ENCODE data around the gene CRTC1.

DNA sequence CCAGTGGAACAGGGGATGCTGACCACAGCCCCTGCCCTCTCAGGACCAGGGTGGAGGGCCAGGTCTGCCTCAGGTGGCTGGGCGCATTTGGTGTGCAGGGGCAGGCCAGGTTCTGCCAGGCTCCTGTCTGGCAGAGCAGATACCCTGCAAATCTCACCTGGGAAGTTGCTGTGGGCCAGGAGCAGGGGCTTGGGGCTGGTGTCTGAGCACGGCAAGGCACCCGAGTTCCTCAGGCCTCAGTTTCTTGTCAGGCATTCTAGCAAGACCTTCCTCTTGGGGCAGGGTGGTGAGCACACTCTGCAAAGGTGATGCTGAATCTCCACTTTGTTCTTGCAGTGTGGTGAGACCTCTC, 1.1 kb downstream of the CRTC1 start:
- TF ChIP-seq, protein P1, sequence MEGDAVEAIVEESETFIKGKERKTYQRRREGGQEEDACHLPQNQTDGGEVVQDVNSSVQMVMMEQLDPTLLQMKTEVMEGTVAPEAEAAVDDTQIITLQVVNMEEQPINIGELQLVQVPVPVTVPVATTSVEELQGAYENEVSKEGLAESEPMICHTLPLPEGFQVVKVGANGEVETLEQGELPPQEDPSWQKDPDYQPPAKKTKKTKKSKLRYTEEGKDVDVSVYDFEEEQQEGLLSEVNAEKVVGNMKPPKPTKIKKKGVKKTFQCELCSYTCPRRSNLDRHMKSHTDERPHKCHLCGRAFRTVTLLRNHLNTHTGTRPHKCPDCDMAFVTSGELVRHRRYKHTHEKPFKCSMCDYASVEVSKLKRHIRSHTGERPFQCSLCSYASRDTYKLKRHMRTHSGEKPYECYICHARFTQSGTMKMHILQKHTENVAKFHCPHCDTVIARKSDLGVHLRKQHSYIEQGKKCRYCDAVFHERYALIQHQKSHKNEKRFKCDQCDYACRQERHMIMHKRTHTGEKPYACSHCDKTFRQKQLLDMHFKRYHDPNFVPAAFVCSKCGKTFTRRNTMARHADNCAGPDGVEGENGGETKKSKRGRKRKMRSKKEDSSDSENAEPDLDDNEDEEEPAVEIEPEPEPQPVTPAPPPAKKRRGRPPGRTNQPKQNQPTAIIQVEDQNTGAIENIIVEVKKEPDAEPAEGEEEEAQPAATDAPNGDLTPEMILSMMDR (IDR thresholded peaks at IDR 0.05; ENCODE audit: poor library complexity): no peak
- no peak for TF ChIP-seq EZH2 (IDR thresholded peaks at IDR 0.05; ENCODE audit: borderline replicate concordance)
- no peak for TF ChIP-seq EZH2phosphoT487 (IDR thresholded peaks at IDR 0.05; ENCODE audit: low read depth, severe bottlenecking, unreplicated experiment)
